ENCODE measurements around the gene NPHS1. TPM values are rescaled to one million over a fixed set of nuclear protein-coding genes. Genes with fewer than 3 reads are reported as not detected.

Gene NPHS1
- total and polyA plus RNA-seq, 2 donors = 0.34 to 2.4 TPM

- no peaks in the 10 kb centered on the region for H3K4me1 ChIP-seq (ENCODE audit: control insufficient read depth in 2 of 2, insufficient read depth in 2 of 2, low read length in 2 of 2)
- H3K36me3 ChIP-seq (ENCODE audit: control insufficient read depth in 2 of 2, insufficient read depth in 2 of 2, low read length in 1 of 2) = peaks cover 8 to 44% of the 10 kb centered on the region in 2 donors
- H3K9me3 ChIP-seq (ENCODE audit: control insufficient read depth in 2 of 2, insufficient read depth in 1 of 2, low read length in 1 of 2) = no peaks in the 10 kb centered on the region
- no peak for DNase-seq (ENCODE audit: low read depth in 6 of 9, low spot score in 9 of 9)
- no peak overlapping the region for H3K4me3 ChIP-seq (ENCODE audit: low read length in 2 of 2)
- H3K27me3 ChIP-seq (ENCODE audit: control insufficient read depth in 2 of 2, insufficient read depth in 1 of 2, low read length in 1 of 2) = no peaks in the 10 kb centered on the region
- 93% methylated on average over 12 of the region's 12 CpGs for WGBS
- H3K27ac ChIP-seq (ENCODE audit: low read depth in 1 of 2, low read length in 1 of 2) = no peak overlapping the region
These were observed 63.9 kb downstream of the NPHS1 start for GRCh38 chr19:35788205-35788960.

DNA sequence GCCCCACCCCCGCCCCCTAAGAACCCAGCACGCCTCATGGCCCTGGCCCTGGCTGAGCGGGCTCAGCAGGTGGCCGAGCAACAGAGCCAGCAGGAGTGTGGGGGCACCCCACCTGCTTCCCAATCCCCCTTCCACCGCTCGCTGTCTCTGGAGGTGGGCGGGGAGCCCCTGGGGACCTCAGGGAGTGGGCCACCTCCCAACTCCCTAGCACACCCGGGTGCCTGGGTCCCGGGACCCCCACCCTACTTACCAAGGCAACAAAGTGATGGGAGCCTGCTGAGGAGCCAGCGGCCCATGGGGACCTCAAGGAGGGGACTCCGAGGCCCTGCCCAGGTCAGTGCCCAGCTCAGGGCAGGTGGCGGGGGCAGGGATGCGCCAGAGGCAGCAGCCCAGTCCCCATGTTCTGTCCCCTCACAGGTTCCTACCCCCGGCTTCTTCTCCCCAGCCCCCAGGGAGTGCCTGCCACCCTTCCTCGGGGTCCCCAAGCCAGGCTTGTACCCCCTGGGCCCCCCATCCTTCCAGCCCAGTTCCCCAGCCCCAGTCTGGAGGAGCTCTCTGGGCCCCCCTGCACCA is 65.0 kb downstream of the NPHS1 start:
- Histone ChIP-seq H3K9me3 (ENCODE audit: control insufficient read depth in 2 of 2, insufficient read depth in 1 of 2, low read length in 1 of 2) (no peaks in the 10 kb centered on the region), H3K4me1 (ENCODE audit: control insufficient read depth in 2 of 2, insufficient read depth in 2 of 2, low read length in 2 of 2) (no peaks in the 10 kb centered on the region), H3K36me3 (ENCODE audit: control insufficient read depth in 2 of 2, insufficient read depth in 2 of 2, low read length in 1 of 2) (peaks cover 17 to 55% of the 10 kb centered on the region in 2 donors), H3K27me3 (ENCODE audit: control insufficient read depth in 2 of 2, insufficient read depth in 1 of 2, low read length in 1 of 2) (no peaks in the 10 kb centered on the region), H3K27ac (ENCODE audit: low read depth in 1 of 2, low read length in 1 of 2) (no peak overlapping the region), H3K4me3 (ENCODE audit: low read length in 2 of 2) (no peak overlapping the region)
- 98% methylated on average over 15 of the region's 15 CpGs for WGBS
- DNase-seq (ENCODE audit: low read depth in 6 of 9, low spot score in 9 of 9) = no peak

GRCh38 chr19:35786299-35787160 is 65.8 kb downstream of the NPHS1 start:
- DNase-seq (ENCODE audit: low read depth in 6 of 9, low spot score in 9 of 9) = no peak
- Histone ChIP-seq H3K27ac (ENCODE audit: low read depth in 1 of 2, low read length in 1 of 2) (no peak overlapping the region), H3K27me3 (ENCODE audit: control insufficient read depth in 2 of 2, insufficient read depth in 1 of 2, low read length in 1 of 2) (no peaks in the 10 kb centered on the region), H3K4me3 (ENCODE audit: low read length in 2 of 2) (no peak overlapping the region), H3K4me1 (ENCODE audit: control insufficient read depth in 2 of 2, insufficient read depth in 2 of 2, low read length in 2 of 2) (no peaks in the 10 kb centered on the region), H3K36me3 (ENCODE audit: control insufficient read depth in 2 of 2, insufficient read depth in 2 of 2, low read length in 1 of 2) (peaks cover 22 to 63% of the 10 kb centered on the region in 2 donors), H3K9me3 (ENCODE audit: control insufficient read depth in 2 of 2, insufficient read depth in 1 of 2, low read length in 1 of 2) (no peaks in the 10 kb centered on the region)
- WGBS = 97% methylated on average over 31 of the region's 31 CpGs

- Histone ChIP-seq H3K4me3 (ENCODE audit: low read length in 2 of 2) (no peak overlapping the region), H3K27me3 (ENCODE audit: control insufficient read depth in 2 of 2, insufficient read depth in 1 of 2, low read length in 1 of 2) (no peaks in the 10 kb centered on the region), H3K4me1 (ENCODE audit: control insufficient read depth in 2 of 2, insufficient read depth in 2 of 2, low read length in 2 of 2) (no peaks in the 10 kb centered on the region), H3K36me3 (ENCODE audit: control insufficient read depth in 2 of 2, insufficient read depth in 2 of 2, low read length in 1 of 2) (peaks cover 27 to 75% of the 10 kb centered on the region in 2 donors), H3K27ac (ENCODE audit: low read depth in 1 of 2, low read length in 1 of 2) (no peak overlapping the region), H3K9me3 (ENCODE audit: control insufficient read depth in 2 of 2, insufficient read depth in 1 of 2, low read length in 1 of 2) (no peaks in the 10 kb centered on the region)
- 98% methylated on average over 10 of the region's 10 CpGs for WGBS
- DNase-seq (ENCODE audit: low read depth in 6 of 9, low spot score in 9 of 9) = no peak
These were observed 67.0 kb downstream of the NPHS1 start for GRCh38 chr19:35785339-35785627.

- Histone ChIP-seq H3K9me3 (ENCODE audit: control insufficient read depth in 2 of 2, insufficient read depth in 1 of 2, low read length in 1 of 2) (no peaks in the 10 kb centered on the region), H3K4me1 (ENCODE audit: control insufficient read depth in 2 of 2, insufficient read depth in 2 of 2, low read length in 2 of 2) (no peaks in the 10 kb centered on the region), H3K27ac (ENCODE audit: low read depth in 1 of 2, low read length in 1 of 2) (no peak overlapping the region), H3K36me3 (ENCODE audit: control insufficient read depth in 2 of 2, insufficient read depth in 2 of 2, low read length in 1 of 2) (peaks cover 31 to 81% of the 10 kb centered on the region in 2 donors), H3K27me3 (ENCODE audit: control insufficient read depth in 2 of 2, insufficient read depth in 1 of 2, low read length in 1 of 2) (no peaks in the 10 kb centered on the region), H3K4me3 (ENCODE audit: low read length in 2 of 2) (no peak overlapping the region)
- WGBS = 90% methylated on average over 45 of the region's 45 CpGs
- DNase-seq (ENCODE audit: low read depth in 6 of 9, low spot score in 9 of 9) = no peak
These were observed 67.6 kb downstream of the NPHS1 start for GRCh38 chr19:35784503-35785338.

GRCh38 chr19:35783469-35784434 is 68.6 kb downstream of the NPHS1 start:
- no peaks in the 10 kb centered on the region for H3K4me1 ChIP-seq (ENCODE audit: control insufficient read depth in 2 of 2, insufficient read depth in 2 of 2, low read length in 2 of 2)
- peaks cover 36 to 87% of the 10 kb centered on the region in 2 donors for H3K36me3 ChIP-seq (ENCODE audit: control insufficient read depth in 2 of 2, insufficient read depth in 2 of 2, low read length in 1 of 2)
- DNase-seq (ENCODE audit: low read depth in 6 of 9, low spot score in 9 of 9) = no peak
- H3K27me3 ChIP-seq (ENCODE audit: control insufficient read depth in 2 of 2, insufficient read depth in 1 of 2, low read length in 1 of 2) = no peaks in the 10 kb centered on the region
- H3K4me3 ChIP-seq (ENCODE audit: low read length in 2 of 2) = no peak overlapping the region
- no peak overlapping the region for H3K27ac ChIP-seq (ENCODE audit: low read depth in 1 of 2, low read length in 1 of 2)
- 96% methylated on average over 28 of the region's 28 CpGs for WGBS
- H3K9me3 ChIP-seq (ENCODE audit: control insufficient read depth in 2 of 2, insufficient read depth in 1 of 2, low read length in 1 of 2) = no peaks in the 10 kb centered on the region

DNA sequence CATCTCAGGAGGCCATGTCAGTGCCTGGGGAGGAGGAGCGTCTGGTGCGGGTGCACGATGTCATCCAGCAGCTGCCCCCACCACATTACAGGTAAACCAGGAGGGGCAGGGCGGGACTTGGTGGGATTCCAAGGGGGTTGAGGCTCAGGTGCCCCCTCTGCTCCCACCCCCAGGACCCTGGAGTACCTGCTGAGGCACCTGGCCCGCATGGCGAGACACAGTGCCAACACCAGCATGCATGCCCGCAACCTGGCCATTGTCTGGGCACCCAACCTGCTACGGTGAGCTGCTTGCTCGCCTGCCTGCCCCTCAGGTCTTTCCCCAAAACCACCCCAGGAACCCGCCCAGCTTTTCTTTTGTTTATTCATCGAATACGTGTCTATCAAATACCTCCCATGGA is 69.7 kb downstream of the NPHS1 start:
- H3K27ac ChIP-seq (ENCODE audit: low read depth in 1 of 2, low read length in 1 of 2) = no peak overlapping the region
- no peaks in the 10 kb centered on the region for H3K9me3 ChIP-seq (ENCODE audit: control insufficient read depth in 2 of 2, insufficient read depth in 1 of 2, low read length in 1 of 2)
- DNase-seq (ENCODE audit: low read depth in 6 of 9, low spot score in 9 of 9) = no peak
- H3K27me3 ChIP-seq (ENCODE audit: control insufficient read depth in 2 of 2, insufficient read depth in 1 of 2, low read length in 1 of 2) = no peaks in the 10 kb centered on the region
- H3K36me3 ChIP-seq (ENCODE audit: control insufficient read depth in 2 of 2, insufficient read depth in 2 of 2, low read length in 1 of 2) = peaks cover 45 to 91% of the 10 kb centered on the region in 2 donors
- WGBS = 97% methylated on average over 12 of the region's 12 CpGs
- H3K4me3 ChIP-seq (ENCODE audit: low read length in 2 of 2) = no peak overlapping the region
- no peaks in the 10 kb centered on the region for H3K4me1 ChIP-seq (ENCODE audit: control insufficient read depth in 2 of 2, insufficient read depth in 2 of 2, low read length in 2 of 2)

GRCh38 chr19:35781650-35782049 is 70.7 kb downstream of the NPHS1 start:
- Histone ChIP-seq H3K4me3 (ENCODE audit: low read length in 2 of 2) (no peak overlapping the region), H3K4me1 (ENCODE audit: control insufficient read depth in 2 of 2, insufficient read depth in 2 of 2, low read length in 2 of 2) (peaks cover 0 to 4% of the 10 kb centered on the region in 2 donors), H3K36me3 (ENCODE audit: control insufficient read depth in 2 of 2, insufficient read depth in 2 of 2, low read length in 1 of 2) (peaks cover 45 to 81% of the 10 kb centered on the region in 2 donors), H3K9me3 (ENCODE audit: control insufficient read depth in 2 of 2, insufficient read depth in 1 of 2, low read length in 1 of 2) (no peaks in the 10 kb centered on the region), H3K27me3 (ENCODE audit: control insufficient read depth in 2 of 2, insufficient read depth in 1 of 2, low read length in 1 of 2) (no peaks in the 10 kb centered on the region), H3K27ac (ENCODE audit: low read depth in 1 of 2, low read length in 1 of 2) (no peak overlapping the region)
- no peak for DNase-seq (ENCODE audit: low read depth in 6 of 9, low spot score in 9 of 9)
- WGBS = 96% methylated on average over 9 of the region's 9 CpGs
